ENCODE results near the gene KCNMA1.

The KCNMA1 gene

DNA sequence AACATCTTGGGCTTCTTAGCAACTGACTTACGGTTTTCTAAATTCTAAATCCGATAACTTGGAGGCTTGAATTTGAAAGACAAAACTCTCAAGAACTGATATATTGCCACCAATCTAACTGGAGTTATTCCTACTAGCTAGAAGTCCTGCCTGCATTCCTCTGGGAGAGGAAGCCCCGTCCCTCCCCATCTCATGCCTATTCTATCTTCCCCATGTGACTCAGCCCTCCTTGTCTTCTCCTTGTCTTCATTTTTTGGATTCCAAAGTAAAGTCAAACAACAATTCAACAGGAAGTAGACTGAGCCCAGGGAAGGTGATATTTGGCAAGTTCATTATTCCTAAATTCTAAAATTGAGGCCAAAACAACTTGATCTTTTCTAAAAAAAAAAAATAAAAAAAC lies 587.7 kb downstream of the KCNMA1 start:
- DNase-seq, result no peak

DNA sequence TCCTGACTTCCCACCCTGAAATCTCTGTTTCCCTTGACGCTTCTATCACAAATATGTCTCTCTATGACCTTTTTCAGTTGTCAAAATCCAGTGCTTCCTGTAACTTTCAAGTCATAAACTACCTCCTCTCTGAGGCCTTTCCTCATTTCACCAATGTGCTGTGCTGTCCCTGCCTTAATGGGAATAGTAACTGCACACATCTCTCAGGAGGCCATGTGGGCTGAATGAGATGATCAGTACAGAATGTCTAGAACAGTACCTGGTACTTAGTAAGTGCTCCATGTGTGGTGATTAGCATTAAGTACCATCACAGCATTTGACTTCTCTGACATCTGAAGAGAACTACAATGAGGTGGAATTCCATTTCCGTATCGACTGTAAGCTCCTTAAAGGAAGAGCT lies 588.5 kb downstream of the KCNMA1 start:
- no peak for DNase-seq

DNA sequence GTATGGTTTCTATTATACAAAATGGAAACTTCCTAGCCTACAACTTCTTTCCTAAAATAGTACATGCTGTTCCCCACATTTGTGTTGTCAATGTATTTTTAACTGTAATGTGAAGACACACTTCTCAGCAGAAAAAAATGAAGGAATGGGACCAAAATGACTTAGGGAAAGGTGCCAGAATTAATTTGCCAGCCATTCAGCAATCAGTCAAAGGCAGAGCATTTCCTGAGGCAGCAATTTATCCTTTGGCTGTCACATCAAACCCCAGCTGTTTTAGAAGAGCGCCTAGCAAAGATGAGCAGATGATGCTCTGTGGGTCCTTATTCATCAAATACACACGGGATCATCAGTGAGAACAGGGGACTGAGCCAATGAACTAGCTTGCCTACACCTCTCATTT lies 592.5 kb downstream of the KCNMA1 start:
- no peak for DNase-seq

DNA sequence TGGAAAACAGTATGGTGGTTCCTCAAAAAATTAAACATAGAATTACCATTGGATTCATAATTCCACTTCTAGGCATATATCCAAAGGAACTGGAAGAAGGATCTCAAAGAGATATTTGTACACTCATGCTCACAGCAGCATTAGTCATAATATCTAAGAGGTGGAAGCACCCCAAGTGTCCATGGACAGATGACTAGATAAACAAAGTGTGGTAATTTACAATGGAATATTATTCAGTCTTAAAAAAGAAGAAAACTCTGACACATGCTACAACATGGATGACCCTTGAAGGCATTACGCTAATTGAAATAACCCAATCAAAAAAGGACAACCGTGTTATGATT lies 594.2 kb downstream of the KCNMA1 start:
- no peak for DNase-seq

DNA sequence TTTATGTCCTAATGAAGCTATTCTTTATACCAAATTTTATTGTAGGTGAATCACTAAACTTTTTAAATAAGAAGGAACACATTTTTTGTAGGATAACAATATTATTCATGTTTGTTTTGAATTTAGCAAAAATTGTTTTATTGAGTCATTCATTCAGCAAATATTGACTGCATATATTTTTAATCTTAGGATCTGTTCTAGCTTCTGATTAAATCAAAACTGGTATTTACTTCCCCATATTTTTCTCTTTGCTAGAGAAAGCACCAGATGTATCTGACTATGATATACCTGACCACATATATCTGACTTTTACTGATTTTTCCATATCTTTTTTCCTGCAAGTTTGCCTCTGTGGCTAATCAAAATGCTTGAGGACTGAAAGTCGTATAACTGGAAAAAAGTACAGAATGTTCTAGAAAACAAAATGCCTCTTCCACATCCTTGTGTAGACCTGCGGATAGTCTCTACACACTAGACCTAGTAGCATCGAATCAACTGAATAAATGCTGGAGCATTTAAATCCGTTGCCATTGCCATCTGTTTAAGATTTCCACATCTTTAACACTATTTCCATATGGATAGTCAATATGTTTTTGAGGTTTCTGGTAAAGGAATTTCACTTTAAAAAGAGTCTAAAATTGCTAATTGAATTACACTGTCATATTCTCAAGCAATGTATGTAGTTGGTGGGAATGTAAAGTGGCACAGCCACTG lies 594.7 kb downstream of the KCNMA1 start:
- DNase-seq, result no peak

DNA sequence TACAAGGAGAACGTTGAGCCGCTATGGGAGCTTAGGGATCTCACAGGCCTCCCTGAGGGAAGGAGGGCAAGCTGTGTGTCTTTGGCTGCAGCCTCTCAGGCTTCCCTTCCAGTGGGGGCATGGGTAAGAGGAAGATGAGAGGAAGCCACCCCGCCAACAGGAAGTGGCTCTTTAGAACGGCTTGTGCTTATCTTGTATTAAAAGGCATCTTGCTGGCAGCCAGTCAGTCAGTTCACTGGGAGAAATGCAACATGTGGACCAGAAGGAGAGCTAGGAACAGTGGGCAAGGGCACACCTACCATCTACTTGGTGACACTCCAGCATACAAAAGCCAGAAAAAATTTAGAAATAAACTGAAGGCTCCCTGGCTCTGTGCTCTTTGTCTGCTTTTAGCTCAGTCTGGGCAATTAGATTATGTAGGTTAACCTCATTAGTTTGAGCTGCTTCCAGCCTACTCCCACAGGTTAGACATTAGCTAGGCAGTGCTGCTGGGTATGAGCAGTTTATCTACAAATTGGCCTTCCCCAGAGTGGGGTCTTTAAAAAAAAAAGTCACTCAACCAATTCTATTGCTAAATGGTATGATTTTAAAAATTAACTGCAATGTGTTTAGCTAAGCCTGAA lies 595.9 kb downstream of the KCNMA1 start:
- DNase-seq, result no peak

DNA sequence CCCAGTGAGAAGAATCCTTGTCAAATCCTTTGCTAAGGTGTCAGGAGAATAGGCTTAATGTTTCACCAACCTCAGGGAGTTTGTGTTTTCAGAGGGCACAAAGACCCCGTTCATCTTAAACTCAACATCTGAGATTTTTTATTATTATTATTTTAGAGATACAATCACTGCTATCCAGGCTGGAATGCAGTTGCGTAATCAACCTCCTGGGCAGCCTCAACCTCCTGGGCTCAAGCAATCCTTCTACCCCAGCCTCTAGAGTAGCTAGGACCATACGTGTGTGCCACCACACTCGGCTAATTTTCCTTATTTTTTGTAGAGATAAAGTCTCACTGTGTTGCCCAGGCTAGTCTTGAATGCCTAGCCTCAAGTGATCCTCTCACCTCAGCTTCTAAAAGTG lies 599.2 kb downstream of the KCNMA1 start:
- DNase-seq, result no peak

DNA sequence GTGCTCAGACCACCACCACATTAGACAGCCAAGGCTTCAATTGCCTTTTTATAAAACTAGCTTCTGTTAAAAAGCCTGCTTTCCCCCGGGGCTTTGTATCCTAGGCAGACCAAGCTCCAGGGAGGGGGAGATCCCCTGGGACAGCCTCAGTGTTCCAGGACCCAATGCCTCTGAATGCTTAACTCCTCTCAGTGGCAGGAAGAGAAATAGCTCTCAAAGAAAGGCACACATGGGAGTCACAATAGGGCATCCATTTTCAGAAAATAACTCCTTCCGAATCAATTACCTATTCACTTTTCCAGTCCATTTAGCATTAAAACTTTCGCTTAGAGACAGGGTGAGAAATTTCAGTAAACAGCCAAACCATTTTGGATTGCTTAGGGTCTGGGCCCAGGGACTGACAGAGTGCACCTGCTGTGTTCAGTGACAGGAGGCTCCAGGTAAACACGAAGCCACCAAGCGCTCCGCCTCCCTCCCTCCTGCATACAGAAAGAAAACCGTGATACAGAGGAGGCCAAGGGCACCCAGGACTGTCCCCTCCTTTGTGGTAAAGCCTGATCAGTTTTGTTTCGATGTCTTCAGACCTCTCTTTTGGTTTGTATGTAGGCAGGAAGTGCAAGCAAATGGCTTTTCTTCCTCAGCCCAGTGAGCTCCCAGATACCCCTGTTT lies 599.7 kb downstream of the KCNMA1 start:
- peak; percentile 56 for DNase-seq

DNA sequence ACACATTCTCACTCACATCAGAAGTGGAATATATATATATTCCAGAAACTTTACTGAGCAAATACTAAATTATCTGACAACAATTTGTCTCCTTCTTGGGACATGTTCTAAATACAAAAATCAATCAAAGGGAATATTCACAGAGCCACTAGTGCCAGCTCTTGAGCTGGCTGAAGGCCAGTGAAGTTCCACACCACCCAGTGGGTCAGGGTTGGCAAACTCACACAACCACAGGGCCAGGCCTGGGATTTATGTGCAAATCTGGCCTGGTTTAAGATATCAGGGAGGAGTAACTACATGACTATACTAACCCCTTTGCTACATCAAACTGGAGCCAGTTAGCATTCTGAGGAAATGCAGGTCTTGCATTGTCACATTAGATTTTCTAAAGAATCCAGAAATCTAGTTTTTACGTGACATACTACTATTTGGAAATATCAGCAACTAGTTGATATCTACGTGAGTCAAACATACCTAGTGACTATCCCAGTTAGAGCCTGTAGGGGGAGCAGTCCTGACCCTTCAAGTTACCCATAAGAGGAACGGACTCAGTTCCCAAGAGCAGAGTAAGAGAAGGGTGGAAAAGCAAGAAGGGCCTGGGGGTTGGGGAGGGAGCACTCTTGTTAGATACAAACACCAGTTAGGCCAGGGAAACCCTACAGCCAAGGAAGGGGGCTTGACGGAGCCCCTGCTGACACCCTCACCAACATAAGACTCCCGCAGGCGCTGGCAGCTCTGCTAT lies 600.4 kb downstream of the KCNMA1 start:
- DNase-seq, result no peak

DNA sequence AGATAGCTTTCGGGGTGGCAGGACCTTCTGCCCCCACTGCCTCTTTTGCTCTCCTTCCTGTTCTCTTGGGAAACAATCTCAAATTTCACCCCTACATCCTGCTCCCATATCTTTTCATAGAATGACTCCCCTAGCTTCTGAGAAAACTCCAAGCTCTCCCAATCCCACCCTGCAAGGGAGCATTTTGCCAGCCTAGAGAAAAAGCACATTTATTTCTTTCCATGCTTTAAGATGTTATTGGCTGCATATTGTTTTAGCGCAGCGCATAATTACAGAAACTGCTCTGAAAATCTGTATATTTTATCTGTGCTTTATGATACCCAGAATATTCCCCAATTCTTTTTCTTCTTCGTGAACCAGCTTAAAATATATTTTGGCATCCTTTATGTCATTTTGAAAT lies 601.3 kb downstream of the KCNMA1 start:
- DNase-seq, result no peak

DNA sequence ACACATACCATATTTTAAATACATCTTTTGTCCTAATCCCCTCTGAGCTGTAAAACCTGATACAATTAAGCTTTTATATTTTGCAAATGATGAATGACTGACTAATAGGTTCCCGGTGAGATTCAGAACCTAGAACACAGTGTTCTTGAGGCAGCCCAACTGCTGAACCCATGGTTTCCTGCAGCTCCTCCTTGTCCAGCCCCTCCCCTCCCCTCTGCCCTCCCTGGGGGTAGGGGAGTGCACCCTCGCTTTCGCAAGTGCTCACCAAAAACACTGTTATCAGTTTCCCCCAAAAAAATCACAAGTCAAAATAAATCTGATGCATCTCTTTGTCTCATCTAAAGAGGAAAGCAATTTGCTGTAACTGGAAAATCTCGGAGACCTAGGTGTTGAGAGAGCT lies 602.8 kb downstream of the KCNMA1 start:
- DNase-seq, result no peak

DNA sequence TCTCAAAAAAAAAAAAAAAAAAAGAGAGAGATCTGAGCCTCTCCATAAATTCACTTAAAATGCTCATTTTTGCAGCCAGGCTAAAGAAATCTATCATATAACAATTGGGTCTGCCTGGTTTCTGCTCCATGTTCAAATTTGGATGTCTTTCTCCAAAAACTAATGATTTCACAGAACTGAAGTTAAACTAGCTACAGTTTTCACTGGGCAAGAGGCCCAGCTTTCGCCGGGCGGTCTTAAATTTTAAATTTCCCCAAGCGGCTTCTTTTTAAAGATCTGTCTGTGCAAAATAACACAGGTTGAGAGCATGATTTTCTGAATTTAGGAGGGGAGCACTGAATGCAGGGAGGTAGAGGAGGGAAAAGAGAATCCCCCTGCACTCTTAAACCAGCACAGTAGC lies 603.4 kb downstream of the KCNMA1 start:
- DNase-seq, result no peak

DNA sequence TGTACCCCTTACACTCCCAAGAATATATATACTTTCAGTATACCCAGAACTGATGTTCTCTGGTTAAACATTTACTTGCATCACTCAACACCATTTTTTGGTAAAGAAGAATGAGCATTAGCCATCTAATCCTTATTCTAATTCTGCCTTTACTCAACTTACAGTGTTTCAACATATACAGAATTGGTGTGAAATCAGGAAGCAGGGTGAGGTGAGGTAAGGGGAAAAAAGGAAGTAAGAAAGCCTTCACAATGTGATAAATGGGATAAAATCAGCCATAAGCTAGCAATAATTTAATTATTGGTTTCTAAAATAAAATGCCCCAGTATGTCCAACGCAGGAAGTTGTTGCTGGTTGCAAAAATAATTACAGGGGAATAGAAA lies 605.4 kb downstream of the KCNMA1 start:
- no peak for DNase-seq

DNA sequence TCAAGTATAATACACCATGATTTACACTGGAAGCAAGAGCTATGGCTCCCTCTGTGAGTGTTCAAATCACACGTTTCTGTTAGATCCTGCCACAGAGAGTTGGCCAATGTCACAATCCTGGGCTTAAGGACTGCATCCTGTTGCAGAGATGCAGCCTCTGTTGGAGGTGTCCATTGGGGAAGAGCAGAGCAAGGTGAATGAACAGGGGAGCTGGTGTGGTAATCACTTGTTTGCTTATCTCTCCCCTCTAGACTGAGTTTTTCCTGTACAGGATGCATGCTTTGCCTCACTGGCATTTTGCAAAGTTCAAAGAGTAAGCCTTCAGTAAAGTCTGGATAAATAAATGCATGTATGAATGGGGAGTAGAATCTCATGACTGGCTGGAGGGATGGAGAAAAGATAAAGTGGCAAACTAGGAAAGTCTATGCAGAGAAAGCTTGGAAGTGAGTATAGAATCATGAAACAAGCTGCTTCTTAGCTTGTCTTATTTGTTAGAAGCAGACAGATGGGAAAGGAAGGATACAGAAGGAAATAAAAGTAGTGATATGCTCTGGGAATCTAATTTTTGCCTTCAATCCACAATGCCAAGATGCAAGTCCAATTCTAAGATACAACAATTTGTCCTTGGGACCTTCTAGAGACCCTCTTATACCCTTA lies 605.9 kb downstream of the KCNMA1 start:
- DNase-seq, result no peak

DNA sequence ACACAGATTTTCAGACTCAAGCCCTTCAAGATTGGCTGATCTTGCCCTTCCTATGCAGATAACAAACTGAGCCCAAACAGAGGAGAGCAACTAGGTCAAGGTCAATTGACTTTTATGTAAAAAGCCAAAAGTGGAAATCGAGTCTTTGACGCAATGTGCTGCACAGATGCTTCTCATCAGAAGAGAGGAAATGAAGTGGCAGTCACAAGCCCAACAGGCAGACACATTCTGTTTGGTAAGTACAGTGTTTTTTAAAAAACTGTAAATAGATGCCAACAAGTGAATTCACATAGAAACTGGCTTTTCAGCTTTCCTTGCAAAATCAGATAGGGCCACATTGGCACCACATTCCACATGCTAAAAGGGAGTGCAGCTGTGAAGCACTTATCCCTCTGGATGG lies 606.6 kb downstream of the KCNMA1 start:
- no peak for DNase-seq

DNA sequence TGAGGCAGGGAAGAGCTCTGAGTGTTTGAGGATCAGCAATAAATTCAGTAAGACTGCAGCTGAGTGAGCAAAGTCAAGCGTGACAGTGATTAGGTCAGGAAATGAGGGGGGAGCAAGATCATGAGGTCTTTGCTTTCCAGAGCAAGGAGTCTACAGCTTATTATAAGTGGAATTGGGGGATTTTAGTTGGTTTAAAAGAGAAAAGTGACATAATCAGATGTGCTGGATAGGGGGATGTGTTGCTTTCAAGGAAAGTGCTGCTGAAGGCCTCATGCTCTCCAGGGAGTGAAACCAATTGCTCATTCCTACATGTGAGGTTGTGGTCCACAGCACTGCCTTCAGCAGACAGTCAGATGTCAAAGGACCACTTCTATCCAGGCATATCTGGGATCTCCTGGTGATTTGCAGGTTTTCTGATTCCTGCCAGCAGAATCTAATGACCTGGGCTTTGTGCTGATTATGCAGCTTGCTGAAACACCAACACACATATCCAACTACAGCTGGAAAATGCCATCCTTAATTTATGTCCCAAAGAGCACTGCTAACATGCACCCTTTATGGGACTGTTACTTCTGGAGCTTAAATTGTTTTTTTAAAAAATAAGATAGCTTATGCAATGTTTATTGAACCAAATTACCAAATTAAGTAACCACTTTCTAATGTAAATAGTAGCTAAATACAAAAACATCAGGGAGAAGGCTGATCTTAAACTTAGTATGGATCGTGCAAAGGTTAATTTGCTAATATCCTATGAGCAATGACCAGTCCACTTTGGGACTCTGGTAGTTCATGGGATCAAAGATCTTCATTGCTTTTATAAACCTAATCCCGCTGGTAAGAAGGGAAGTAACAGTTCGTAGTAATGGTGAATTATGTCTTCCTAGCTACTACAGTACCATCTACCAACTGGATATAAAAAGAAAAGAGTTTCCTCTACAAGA lies 607.6 kb downstream of the KCNMA1 start:
- no peak for DNase-seq

DNA sequence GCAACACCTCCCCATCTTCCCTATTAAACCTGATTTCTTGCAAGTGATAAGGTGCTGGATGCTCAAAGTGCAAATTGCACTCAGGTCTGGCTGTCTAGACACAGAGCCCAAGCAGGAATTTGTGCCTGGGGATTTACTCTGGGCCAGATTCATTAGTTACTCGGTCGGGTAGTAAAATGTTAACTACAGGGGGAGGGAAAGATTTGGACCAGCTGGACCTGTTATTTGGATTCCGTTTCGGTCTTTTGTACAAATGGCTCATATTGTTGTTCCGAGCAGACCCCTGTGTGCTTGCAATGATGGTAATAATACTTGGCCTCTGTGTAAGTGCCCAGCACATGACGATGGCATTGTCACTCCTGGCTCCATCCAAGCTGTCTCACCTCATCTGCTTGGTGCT lies 609.6 kb downstream of the KCNMA1 start:
- DNase-seq, result no peak

DNA sequence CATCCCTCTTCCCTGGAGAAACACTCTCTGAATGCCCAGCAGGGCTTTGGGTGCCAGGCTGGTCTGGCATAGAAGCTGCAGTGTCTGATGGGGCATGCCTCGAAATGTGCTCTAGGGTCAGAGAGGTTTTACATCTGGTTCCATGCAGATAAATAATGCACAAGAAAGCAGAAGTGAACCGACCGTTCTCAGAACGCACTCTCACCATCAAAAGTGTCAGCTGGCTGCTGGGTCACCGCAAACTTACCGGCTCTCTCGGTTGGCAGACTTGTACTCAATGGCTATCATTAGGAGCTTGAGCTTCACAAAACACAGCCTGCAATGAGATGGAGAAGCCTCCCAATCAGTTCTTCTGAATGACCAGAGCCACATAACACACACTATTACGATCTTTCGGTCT lies 610.0 kb downstream of the KCNMA1 start:
- DNase-seq, result no peak

DNA sequence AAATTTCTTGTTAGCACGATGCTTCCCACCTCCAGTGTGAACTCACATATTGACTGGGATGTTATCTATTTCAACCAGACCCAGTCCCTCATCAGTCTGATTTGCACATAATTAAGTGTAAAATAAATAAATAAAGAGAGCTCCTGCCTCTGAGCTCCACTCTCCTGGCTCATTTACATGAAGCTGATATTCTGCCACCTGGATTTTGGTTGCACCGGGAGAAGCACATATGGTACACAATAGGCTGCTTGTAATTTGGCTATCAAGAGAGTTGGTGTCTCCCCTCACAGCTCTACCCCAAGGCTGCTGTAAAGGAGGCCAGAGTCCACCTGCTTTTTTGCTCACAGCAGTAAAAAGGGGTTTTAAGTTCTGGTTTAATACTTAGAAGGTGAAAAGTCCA lies 610.5 kb downstream of the KCNMA1 start:
- DNase-seq, result no peak

DNA sequence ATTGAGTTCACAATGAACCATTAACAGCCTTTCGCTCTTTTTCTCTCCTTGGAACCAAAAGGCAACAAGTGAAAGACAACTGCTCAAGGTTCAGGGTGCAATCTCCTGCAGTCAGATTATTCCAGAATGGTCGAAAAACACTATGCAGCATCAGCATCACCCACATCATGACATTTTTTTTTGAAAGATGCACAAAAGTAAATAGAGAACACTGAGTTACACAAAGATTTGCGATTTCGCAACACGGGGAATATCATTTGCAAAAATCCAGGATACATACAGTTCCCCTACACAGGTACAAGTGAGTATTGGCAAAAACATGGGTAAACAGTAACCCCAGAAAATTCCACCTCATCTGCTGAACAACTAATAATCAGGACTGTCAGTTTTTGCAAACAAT lies 611.5 kb downstream of the KCNMA1 start:
- no peak for DNase-seq

DNA sequence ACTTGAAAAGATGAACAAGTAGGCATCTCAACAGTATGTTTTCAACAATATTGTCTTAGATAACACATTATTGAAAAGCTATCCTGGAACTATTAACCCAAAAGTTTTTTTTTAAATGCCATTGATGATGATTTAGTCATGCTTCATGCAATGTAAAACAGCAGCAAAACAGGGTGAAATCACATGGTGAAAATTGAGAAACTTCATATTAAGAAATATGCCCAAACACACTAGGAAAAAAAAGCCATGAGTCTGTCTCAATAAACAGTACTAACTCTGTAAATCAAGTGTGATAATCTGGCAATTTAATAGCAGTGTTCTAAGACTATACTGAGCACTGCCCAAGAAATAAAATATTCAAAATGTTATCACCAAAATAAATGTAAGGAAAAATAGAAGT lies 613.1 kb downstream of the KCNMA1 start:
- no peak for DNase-seq

DNA sequence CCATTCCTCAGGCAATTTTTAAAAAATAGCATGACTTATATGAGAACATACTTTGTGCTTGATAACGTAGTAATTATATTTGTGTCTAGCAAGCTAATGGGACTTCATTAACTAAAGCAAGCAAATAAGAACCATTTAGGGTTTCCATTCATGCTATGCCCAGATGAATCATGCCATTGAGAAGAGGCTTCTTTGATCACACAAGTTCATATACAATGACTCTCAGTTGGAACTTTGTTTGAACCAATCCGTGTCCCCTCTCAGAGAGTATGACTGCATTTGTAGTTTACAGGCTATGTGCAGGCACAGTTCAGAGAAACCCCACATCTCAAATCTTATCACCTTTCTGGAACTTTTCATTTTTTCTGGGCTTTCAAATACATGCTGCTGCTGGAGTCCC lies 614.2 kb downstream of the KCNMA1 start:
- no peak for DNase-seq

Measured in NCI-H1105 (cell line).